Ovary (tissue), 9 donors: Measurements from ENCODE around the gene TPD52L2. TPM values are rescaled to one million over a fixed set of nuclear protein-coding genes. Genes with fewer than 3 reads are reported as not detected.

Experiments
- DNase-seq, 5 donors: peaks; one replicate each; pipeline ENCODE4 v3.0.0-alpha.2; 2019 to 2020
- H3K27ac ChIP-seq, 2 donors: fragments of 200-600 bp; one replicate each; pipeline versions ENCODE4 v1.5.1 to v1.8.0; 2019 to 2022
- H3K27me3 ChIP-seq: fragments of 200-600 bp; one replicate; pipeline ENCODE4 v1.8.0; 2022
- H3K36me3 ChIP-seq: fragments of 200-600 bp; sonication (generic); one replicate; pipeline ENCODE4 v1.5.1; 2019
- H3K4me1 ChIP-seq: one replicate; pipeline ENCODE4 v1.8.1; 2013; ENCODE audit warnings: mild to moderate bottlenecking, moderate library complexity; ENCODE audit not compliant: insufficient read depth
- H3K4me3 ChIP-seq: fragments of 200-600 bp; sonication (generic); one replicate; pipeline ENCODE4 v1.5.1; 2017
- H3K9me3 ChIP-seq, 2 donors: fragments of 200-600 bp in 1 of 2; sonication (generic) in 1 of 2; one replicate each; pipeline versions ENCODE4 v1.5.1 to v1.8.1; 2013 to 2019; ENCODE audit warnings: mild to moderate bottlenecking in 1 of 2, moderate library complexity in 1 of 2
- CTCF ChIP-seq, 3 donors: fragments of 450-650 bp in 2 of 3; fragments of 200-600 bp in 1 of 3; IDR thresholded peaks; one replicate each; pipeline versions ENCODE4 v1.5.1 to v1.8.0; 2016 to 2022; ENCODE audit warnings: antibody characterized with exemption in 3 of 3, mild to moderate bottlenecking in 1 of 3
- EP300 ChIP-seq: sonication (generic); formaldehyde crosslinking; IDR thresholded peaks from one replicate; pipeline ENCODE4 v1.6.1; 2017; ENCODE audit warnings: antibody characterized with exemption
- POLR2A ChIP-seq: fragments of 450-650 bp; IDR thresholded peaks from one replicate; pipeline ENCODE4 v1.6.1; 2017; ENCODE audit warnings: antibody characterized with exemption, mild to moderate bottlenecking, moderate library complexity
- WGBS, 3 donors: extraction: QIAGEN DNeasy Blood & Tissue Kit in 1 of 3; methylation state at CpG; one replicate each; pipeline versions ENCODE4 v1.1.5 to v1.1.7; 2013 to 2017; 5-methylcytosine and 5-hydroxymethylcytosine counted together
- intact Hi-C, 4 donors: fragments of 100-400 bp; cut with DNase I; formaldehyde crosslinking; loops; one replicate each; pipeline versions ENCODE4 v1.11.0 to v1.15.1; 2022 to 2023
- polyA plus RNA-seq, 2 donors: library from polyadenylated mRNA; stranded (reverse); fragments of 200-250 nt in 1 of 2; fragments of 350-450 nt in 1 of 2; fragmentation: Illumina TruSeq in 1 of 2; extraction: RNeasy Lipid Tissue Mini Kit (QIAGEN cat#74804) in 1 of 2; gene quantifications; one replicate each; pipeline ENCODE4 v1.2.3, GENCODE V29; 2013 to 2014
- total RNA-seq, 7 donors: library from RNA; depleted of rRNA in 2 of 7; stranded (reverse); fragments of >200 nt in 2 of 7; fragmentation: NEBNext Ultra II Directional in 3 of 7; extraction: Animal tissue kit (Norgen Biotek cat#: 25700) in 3 of 7; gene quantifications; one replicate each; pipeline versions ENCODE4 v1.1.0 to v1.2.4, GENCODE V29; 2016 to 2023
- donor health status: DM: no; HTN: no; CAD: no; lungs with moderate emphysema.
- donor health status: DM: no; HTN: no; CAD: no.
- donor health status: Bipolar disorder and iron deficiency.
- donor health status: DM: yes; HTN: yes; CAD: no.
- donor health status: DM: no; HTN: no; CAD: no.
- donor health status: DM: yes; HTN: yes; CAD: no.

Gene TPD52L2
- total and polyA plus RNA-seq, 9 donors: 51.5 to 78.9 (median 70.4) TPM

GRCh38 chr20:63886054-63886419, 21.0 kb downstream of the TPD52L2 start:
- Histone ChIP-seq H3K36me3 (peaks cover 3% of the 10 kb centered on the region), H3K9me3 (no peaks in the 10 kb centered on the region), H3K4me1 (no peaks in the 10 kb centered on the region), H3K4me3 (no peak overlapping the region), H3K27ac (no peak overlapping the region), H3K27me3 (no peaks in the 10 kb centered on the region)
- no peak for DNase-seq
- WGBS, 3 donors: 91 to 95% (median 92%) methylated on average over 14 of the region's 14 CpGs
- TF ChIP-seq CTCF (IDR thresholded peaks at IDR 0.05): no peak
- TF ChIP-seq POLR2A: no peak
- TF ChIP-seq EP300: no peak
- intact Hi-C loops: loop anchor here in 1 of 4 donors (10.0 kb wide), 1 partner anchor 331 kb away; the partner anchor contains the start of gene FNDC11

- H3K27ac ChIP-seq: no peak overlapping the region
- H3K36me3 ChIP-seq: peaks cover 3% of the 10 kb centered on the region
- no peaks in the 10 kb centered on the region for H3K4me1 ChIP-seq
- H3K9me3 ChIP-seq: no peaks in the 10 kb centered on the region
- H3K4me3 ChIP-seq: no peak overlapping the region
- no peak for DNase-seq
- intact Hi-C loops: loop anchor here in 1 of 4 donors (10.0 kb wide), 1 partner anchor 332 kb away; the partner anchor contains the start of gene FNDC11
- no peak for TF ChIP-seq POLR2A
- TF ChIP-seq EP300: no peak
- no peak for TF ChIP-seq CTCF (IDR thresholded peaks at IDR 0.05)
- H3K27me3 ChIP-seq: no peaks in the 10 kb centered on the region
- 88 to 95% (median 88%) methylated on average over 11 of the region's 11 CpGs for WGBS, 3 donors
Observed at GRCh38 chr20:63886921-63887320, 21.9 kb downstream of the TPD52L2 start.

GRCh38 chr20:63889241-63890200, 24.5 kb downstream of the TPD52L2 start:
- intact Hi-C loops: loop anchor here in 1 of 4 donors (10.0 kb wide), 1 partner anchor 335 kb away; the partner anchor contains the start of gene FNDC11
- H3K36me3 ChIP-seq: peaks cover 3% of the 10 kb centered on the region
- 88 to 91% (median 88%) methylated on average over 25 of the region's 25 CpGs for WGBS, 3 donors
- TF ChIP-seq EP300: no peak
- TF ChIP-seq POLR2A: no peak
- TF ChIP-seq CTCF (IDR thresholded peaks at IDR 0.05): no peak
- H3K4me3 ChIP-seq: no peak overlapping the region
- no peaks in the 10 kb centered on the region for H3K27me3 ChIP-seq
- DNase-seq: no peak
- no peaks in the 10 kb centered on the region for H3K9me3 ChIP-seq
- peaks cover 3% of the 10 kb centered on the region for H3K4me1 ChIP-seq
- no peak overlapping the region for H3K27ac ChIP-seq

- DNase-seq: no peak
- no peaks in the 10 kb centered on the region for H3K9me3 ChIP-seq
- WGBS, 3 donors: 73 to 85% (median 78%) methylated on average over 7 of the region's 7 CpGs
- intact Hi-C loops: no loop called here
- H3K4me3 ChIP-seq: no peak overlapping the region
- no peak overlapping the region for H3K27ac ChIP-seq
- H3K36me3 ChIP-seq: peaks cover 3% of the 10 kb centered on the region
- H3K27me3 ChIP-seq: no peaks in the 10 kb centered on the region
- peaks cover 3% of the 10 kb centered on the region for H3K4me1 ChIP-seq
- TF ChIP-seq POLR2A (no peak), EP300 (no peak), CTCF (IDR thresholded peaks at IDR 0.05) (no peak)
Observed at GRCh38 chr20:63890201-63890576, 25.1 kb downstream of the TPD52L2 start.
